Stimulated activated CD8-positive, alpha-beta memory T cell treated with anti-CD3 and anti-CD28 coated beads, Interleukin-7, amount 100 ng/mL, for 48 hours (primary cell): ENCODE measurements around the gene ATIC.

Source experiments
- DNase-seq, 2 donors: peaks; one replicate each; pipeline ENCODE4 v3.0.0-alpha.2; 2020; ENCODE audit warnings: low read depth in 1 of 2; ENCODE audit errors: extremely low read depth in 1 of 2

The ATIC gene

DNA sequence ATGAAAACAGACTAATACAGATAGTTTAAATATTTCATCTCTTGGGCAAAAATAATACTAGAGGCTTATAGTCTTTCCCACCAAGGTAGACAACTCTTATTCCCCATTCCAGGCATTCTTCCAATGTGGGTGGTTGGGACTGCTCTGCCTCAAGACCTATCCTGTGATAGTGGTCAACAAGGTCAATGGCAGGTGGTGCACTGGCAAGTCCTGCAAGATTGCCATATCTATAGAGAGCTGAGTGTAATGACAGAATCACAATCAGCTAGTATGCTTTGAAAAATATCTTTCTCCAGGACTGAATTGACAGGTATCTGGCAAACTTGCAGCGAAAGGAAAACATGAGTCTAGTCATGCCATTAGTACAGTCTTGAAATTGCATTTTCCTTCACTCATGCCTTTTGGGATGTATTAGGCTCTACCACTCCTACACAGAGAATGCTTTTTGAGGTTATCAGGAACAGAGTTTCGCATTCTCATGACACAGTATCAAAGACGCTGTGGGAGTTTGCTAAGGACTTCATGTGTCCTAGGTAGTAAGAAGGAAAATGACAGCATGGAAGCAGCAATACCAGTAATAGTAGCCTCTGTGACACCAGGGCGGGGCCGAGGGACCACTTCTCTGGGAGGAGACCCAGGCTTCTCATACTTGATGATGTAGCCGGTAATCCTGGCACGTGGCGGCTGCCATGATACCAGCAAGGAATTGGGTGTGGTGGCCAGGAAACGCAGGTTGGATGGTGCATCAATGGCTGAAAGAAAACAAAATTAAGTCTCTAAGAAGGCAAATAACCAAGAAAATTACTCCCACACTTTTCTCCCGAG, 63.0 kb downstream of the ATIC start:
- DNase-seq = no peak

DNA sequence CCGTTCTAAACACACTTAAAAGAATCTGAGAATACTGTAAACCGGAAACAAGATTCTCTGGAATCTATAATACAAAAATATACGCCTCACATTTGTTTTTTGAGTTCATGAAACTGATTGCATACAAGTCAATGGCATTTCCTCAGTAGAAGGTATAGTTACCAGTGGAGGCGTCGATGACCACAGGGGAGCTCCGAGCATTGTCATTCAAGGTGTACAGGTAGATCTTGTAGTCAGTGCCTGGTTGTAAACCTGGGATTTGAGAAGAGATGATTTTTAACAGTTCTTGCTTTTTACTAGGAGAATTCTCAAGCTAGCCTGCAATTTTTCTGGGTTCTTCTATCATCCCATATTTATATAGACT, 63.6 kb downstream of the ATIC start:
- DNase-seq = no peak

DNA sequence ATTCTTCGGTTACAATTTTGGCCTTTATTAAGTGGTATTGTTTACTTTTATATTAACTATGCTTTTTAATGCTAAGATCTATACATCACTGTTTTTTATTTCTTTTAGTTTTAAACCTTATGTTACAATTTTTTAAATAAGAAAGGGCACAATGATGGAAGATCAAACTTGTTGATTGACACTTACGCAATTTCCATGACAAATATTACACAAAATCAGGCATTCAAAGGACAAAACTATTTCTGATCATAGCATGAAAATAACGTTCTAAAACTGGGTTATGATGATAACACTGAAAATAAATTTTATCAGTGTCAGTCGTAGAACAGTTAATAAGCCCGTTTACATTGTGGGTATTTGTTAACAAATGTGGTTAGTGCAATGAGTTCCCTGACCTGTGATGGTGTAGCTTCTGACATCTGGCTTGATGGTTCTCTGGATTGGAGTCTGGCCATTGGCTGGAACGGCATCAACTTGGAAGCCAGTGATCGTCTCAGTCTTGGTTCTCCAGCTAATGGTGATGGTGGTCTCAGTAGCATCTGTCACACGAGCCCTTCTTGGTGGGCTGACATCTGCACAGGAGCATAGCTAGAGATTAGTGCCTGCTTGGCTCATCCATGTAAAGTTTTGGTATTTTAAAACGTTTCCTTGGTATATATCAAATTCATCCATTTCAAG, 64.4 kb downstream of the ATIC start:
- no peak for DNase-seq

DNA sequence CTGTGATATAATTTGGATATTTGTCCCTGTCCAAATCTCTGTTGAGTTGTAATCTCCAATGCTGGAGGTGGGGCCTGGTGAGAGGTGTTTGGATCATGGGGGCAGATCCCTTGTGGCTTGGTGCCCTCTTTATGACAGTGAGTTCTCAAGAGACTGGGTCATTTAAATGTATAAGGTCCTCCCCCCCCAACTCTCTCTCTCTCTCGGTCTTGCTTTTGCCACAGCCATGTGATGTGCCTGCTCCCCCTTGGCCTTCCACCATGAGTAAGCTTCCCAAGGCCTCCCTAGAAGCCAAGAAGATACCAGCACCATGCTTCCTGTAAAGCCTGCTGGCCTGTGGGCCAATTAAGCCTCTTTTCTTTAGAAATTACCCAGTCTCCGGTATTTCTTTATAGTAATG, 65.4 kb downstream of the ATIC start:
- DNase-seq = no peak

DNA sequence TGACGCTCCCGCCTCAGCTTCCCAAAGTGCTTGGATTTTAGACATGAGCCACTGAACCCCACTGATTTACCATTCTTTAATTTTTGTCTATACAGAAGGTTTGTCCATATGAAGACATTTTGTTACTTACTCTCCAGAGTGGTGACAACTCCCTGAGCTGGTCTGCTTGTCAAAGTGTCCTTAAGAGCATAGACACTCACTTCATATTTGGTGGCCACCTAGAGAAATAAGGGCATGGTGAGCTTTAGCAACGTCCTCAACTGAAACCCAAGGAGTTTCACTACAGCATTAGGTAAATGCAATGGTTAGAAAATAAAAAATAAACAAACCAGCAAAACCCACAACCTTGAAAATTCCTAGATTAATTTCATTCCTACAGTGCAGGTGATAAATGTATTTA, 66.2 kb downstream of the ATIC start:
- DNase-seq = no peak

DNA sequence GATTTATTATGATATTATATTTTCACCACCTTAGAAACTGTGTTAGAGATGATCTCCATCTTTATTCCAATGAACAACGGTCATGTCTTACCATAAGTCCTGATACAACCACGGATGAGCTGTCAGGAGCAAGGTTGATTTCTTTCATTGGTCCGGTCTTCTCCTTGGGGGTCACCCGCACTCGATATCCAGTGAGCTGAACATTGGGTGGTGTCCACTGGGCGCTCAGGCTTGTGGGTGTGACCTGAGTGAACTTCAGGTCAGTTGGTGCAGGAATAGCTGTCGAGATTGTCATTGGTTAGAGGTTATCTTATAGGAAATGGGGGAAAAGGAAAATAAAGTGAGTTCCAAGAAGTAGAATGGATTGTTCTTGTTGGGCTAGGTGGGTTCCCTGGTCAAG, 67.2 kb downstream of the ATIC start:
- no peak for DNase-seq

DNA sequence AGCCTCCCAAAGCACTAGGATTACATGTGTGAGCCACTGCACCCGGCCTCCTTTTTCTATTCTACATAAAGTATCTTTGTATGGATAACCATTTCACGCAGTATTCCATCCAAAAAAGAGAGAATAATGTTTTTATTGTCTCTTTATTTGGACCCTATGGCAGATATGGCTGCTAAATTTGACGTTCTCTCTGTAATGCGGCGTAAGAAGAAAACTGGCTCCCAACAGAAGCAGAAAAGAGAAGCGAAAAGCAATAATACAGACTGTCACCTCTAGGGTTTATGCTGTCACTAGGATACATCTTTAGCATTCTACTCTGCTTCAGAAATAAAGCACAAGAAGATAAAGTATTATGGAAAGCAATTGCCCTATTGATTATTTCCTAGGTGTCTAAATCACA, 68.1 kb downstream of the ATIC start:
- no peak for DNase-seq

DNA sequence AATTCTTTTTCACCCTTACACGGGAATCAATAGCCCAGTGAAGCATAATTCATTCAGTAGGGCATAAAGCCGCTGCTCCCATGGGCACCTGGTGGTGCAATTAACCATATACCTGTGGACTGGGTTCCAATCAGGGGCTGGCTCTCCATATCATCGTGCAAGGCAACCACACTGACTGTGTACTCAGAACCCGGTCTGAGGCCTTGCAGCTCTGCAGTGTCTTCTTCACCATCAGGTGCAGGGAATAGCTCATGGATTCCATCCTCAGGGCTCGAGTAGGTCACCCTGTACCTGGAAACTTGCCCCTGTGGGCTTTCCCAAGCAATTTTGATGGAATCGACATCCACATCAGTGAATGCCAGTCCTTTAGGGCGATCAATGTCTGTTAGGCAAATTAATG, 68.8 kb downstream of the ATIC start:
- DNase-seq = no peak

DNA sequence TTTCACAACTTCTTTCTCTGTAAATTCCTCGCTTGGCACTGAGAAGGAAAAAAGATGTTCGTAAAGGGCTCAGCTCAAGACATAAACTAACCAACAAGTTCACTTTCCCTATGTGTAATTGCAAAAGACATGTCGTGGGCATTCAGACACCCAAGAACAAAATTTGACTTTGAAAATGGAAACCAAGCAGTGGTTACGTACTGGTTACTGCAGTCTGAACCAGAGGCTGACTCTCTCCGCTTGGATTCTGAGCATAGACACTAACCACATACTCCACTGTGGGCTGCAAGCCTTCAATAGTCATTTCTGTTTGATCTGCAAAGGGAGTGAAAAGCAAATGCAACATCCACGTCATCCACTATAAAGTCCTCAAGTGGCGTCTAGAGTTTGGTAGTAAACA, 70.2 kb downstream of the ATIC start:
- no peak for DNase-seq

DNA sequence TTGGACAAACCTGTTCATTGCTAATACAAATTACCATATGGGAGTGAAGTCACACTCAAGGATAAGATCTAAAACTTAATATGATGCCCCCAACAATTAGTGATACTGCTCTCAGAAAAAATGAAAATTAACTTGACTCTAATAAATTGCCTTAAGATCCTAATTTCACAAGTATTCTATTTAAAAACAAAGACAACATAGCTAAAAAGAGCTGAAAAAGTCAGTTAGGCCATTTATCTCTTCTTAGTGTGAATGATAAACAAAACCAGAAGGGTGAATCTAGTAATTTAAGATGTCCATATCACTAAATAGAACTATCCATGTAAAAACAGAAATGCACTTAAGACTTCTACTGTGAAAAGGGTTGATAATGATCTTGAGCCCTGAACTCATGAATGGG, 70.6 kb downstream of the ATIC start:
- DNase-seq = no peak

DNA sequence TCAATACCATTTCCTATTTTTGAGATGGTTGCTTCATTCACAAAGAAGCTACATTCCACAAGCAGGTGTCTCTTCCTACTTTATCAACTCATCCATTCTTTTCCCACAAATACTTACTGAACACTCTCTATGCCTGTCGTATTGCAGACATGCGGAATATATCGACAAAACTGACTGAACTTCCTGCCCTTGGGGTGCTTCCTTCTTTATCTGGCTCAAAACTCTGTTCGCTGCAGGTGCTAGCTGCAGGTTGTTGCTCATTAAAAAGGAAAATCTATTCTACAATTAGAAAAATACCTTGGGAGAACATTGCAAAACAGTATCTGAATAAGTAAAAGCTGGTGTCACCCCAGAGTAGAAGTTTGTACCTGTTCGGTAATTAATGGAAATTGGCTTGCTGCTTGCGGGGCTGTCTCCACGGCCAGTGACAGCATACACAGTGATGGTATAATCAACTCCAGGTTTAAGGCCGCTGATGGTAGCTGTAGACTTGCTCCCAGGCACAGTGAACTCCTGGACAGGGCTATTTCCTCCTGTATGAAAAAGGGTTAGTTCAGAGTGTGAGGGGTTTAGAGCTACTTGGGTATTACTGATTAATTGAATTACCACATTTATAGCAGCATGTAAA, 71.9 kb downstream of the ATIC start:
- DNase-seq = no peak

DNA sequence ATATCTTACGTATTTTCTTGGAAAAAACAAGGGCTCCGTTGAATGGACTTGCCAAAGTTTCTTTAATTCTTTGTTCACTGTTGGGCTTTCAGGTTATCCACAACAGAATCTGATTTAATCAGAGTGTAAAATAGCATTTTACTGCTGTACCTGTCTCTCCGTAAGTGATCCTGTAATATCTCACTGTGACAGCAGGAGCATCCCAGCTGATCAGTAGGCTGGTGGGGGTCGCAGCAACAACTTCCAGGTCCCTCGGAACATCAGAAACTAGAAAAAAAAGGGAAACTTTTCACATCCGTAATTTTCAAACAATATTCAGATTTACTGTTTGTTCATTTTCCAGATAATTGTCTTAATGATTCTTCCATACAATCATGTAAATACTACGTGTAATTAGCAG, 72.9 kb downstream of the ATIC start:
- DNase-seq = no peak

DNA sequence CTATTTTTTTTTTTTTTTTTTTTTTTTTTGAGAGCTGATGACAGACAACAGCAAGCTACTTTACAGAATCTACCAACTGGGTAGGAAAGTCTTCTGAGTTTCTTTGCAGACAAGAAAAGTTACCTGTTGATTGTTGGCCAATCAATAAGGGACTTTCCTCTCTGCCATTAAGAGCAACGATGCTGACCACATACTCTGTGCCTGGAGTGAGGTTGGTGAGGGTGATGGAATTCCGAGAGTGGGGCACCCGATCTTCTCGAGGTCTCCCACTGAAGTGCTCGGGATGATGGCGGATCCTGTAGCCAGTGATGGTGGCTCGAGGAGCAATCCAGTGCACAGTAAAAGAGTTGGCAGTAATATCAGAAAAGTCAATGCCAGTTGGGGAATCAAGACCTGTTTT, 74.7 kb downstream of the ATIC start:
- DNase-seq = no peak

DNA sequence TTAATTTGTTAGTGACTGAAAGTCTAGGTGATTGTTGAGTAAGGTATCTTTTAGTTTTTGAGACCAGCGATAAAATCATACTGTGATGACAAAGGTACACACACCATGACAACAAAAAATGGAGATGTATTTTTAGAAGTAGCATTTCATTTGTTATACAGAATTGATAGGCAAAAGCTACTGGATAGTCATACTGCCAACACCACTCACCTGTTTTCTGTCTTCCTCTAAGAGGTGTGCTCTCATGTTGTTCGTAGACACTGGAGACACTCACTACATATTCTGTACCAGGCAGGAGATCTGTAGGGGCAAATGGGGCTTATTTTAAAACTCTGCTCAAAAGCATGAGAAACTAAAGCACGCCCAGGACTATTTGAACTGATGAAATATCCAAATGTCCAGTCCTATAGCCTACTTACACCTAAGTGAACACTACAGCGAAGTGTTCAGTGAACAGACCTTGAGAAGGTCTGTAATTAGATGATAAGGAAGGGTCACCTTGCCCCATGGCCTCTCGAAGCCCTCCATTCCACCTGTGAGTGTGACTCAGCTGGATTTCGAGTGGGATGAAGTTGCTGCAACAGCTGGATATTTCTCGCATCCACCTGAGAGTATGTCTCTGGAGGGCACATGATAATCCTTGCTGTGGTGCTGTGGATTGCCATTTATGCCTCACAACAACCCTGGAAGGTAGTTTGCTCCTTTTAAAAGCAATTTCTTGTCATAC, 76.3 kb downstream of the ATIC start:
- no peak for DNase-seq

DNA sequence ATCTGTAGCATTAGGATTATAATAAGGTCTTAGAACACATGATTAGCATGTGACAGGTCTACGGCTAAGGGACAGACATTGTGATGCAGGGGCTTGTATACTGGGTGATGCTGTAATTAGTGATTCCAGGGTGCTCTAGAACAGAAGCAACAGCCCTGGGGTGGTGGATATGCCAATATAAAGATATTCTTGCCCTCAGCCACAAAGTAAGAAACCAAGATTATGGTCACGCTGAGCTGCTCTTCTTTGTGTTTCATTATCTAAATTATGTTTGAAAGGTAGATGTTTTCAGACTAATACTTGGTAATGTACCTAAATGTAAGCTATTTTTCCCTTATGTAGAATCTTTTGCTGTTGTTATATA, 78.7 kb downstream of the ATIC start:
- no peak for DNase-seq

DNA sequence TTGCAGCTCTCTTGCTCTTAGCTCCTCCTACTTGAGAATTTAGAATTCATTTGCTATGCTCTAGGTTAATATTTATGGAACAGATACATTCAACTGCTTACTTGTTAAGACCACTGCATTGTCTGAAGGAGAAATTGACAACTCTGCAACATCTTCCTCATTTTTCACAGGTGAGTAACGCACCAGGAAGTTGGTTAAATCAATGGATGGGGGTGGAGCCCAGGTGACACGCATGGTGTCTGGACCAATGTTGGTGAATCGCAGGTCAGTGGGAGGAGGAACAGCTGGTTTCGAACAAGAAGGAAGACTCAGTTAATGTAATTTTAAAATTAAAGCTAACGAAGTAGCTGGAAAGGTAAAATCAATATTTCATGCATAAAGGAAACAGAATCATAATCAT, 79.7 kb downstream of the ATIC start:
- no peak for DNase-seq

DNA sequence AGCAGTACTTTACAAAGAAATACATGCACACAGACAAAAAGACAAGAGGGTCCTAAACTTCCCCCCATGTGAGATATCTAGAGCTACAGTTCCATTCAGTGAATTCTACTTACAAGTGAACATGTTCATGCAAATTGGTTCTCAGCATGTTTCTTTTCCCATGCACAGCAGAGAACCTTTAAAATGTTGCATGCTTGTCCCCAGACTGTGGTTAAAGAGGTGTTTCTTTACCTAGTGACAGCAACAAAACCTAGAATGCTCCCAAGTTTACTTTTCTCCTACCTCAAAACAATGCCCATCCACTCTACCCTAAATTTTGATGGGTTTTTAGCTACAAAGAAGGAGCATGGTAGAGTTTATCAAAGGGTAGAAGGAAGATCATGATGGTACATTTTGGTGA, 80.3 kb downstream of the ATIC start:
- DNase-seq = no peak

DNA sequence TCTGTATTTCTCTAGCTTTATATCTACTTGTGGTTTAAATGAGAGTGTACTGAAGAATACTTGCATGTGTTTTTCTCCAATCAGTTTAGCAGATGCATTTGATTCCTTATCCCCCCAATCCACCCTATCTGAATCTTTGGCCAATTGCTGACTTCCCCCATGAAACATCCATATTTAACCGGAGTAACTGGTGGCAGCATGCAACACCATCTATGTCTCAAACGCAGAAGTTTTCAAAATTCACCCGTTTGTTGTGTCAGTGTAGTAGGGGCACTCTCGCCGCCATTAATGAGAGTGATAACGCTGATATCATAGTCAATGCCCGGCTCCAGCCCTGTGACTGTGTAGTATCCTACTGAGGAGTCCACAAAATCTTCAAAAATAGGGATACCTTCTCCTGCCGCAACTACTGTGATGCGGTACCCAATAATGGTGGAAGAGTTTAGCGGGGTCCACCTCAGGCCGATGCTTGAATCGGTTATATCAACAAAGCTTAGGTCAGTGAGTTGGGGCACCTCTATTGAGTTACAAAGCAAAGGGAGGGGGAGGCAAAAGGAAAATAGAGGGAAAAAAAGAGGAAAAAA, 80.9 kb downstream of the ATIC start:
- DNase-seq = no peak

DNA sequence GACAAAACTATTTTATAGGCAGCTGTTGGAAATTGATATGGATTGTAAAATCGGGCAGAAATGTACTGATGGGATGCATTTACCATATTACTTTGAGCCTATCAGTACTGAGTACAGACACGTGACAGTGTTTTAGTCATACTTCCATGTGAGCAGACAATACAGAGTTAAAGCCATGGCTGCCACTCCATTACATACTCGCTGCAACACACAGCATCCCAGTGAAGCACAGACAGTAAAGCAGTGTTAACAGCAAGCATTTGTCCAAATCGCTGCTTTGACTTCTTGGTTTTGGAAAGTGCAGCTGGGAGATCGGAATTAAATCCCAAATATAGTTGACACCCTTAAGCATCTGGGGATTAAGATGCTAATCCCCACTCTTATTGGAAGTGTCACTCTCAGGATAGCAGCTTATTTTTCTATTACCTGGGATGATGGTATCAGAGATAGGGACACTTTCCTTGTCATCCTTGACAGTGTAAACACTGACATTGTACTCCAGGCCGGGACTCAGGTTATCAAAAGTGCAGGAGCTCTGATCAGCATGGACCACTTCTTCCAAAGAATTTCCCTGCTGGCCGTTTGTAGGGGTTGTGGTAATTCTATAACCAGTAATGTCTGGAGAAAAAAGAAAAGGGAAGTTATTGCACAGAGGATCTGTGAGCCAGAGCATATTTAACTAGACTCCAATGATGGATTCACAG, 82.4 kb downstream of the ATIC start:
- no peak for DNase-seq

DNA sequence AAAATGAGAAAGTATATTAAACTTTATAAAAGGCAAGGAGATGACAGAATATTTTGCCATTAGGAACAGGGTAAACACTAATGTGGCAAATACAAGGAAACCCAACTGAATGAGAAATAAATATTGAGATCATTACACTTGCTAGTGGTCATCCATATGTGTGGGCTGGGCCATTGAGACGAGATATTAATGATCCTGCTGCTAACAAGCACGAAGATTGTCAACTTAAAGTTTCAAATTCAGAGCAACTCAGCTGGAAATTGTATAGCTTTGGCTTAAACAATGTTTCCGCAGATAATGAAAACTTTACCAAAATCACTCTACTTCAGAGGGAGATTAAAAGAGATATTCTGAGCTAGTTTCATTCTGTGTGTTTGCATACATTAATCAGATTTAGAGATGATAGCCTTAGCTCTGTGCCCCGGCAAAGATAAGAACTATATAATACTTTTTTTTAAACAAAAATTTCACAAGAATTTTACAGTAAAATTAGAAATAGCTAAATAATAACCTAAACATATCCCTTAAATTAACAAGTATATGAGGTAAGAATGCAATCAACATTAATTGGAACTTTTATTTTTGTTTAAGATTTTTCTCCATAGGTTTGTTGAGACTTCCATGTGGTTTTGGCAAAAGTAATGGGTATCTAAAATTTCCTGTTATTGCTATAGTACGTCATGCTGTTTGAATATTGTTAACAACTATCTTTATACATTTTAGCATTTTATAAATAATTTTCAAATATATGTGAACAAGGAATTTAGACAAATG, 84.0 kb downstream of the ATIC start:
- DNase-seq = no peak
